K562 (cell line): Measurements from ENCODE around the gene ISCA1. TPM values are rescaled to one million over a fixed set of nuclear protein-coding genes. Genes with fewer than 3 reads are reported as not detected.
"Not testable (repeated sequence)": the region's sequence is repeated elsewhere in the genome, so short reads cannot be mapped to it uniquely, and the experiment has no call there.

Source experiments
- ATAC-seq: fragments of 200-7000 bp; cut with Tn5 transposase; 3 replicates; pipeline ENCODE4 v1.9.1; 2020; ENCODE audit warnings: moderate library complexity
- BruUV-seq: library from RNA; stranded (reverse); fragments of 400-500 nt; replicated peaks from 2 replicates; lab custom pipeline; 2021; lab: Mats Ljungman, UMichigan
- CTCF ChIA-PET: fragments of 300-600 bp; formaldehyde crosslinking; extraction: SDS; loops from one replicate; lab custom pipeline; 2021; ENCODE audit warnings: low intra/inter-chr PET ratio; lab: Yijun Ruan, JAX
- POLR2A ChIA-PET: fragments of 300-600, 350-650 bp; sonication (Branson Sonifier 250); formaldehyde crosslinking; extraction: SDS; loops from one replicate; lab custom pipeline; 2021; ENCODE audit warnings: antibody characterized with exemption, inconsistent platforms; lab: Yijun Ruan, JAX
- DNase-seq, 4 experiments: peaks; one replicate each; pipeline versions ENCODE4 v3.0.0 to v3.0.0-alpha.2; 2011 to 2018; ENCODE audit warnings: low spot score in 3 of 4, mixed read lengths in 3 of 4; ENCODE audit errors: extremely low read depth in 1 of 4
- FAIRE-seq: peaks from 2 replicates; lab custom pipeline; 2011; peaks lifted over from hg19 to GRCh38; lab: Jason Lieb, UNC
- H2AFZ ChIP-seq: 2 replicates; pipeline ENCODE4 v1.6.0; 2011; ENCODE audit warnings: low read depth, low read length, control low read depth, inconsistent platforms
- H3K27ac ChIP-seq: fragments of 200-600 bp; 3 replicates; pipeline ENCODE4 v1.8.0; 2011; ENCODE audit warnings: low read depth, mild to moderate bottlenecking, control low read depth, inconsistent platforms, low read length, moderate library complexity, mixed read lengths; ENCODE audit errors: extremely low read depth
- H3K27me3 ChIP-seq, 2 experiments: fragments of 300-600 bp in 1 of 2; 2 replicates in 1 of 2; 3 replicates in 1 of 2; pipeline versions ENCODE4 v1.6.0 to v1.8.0; 2011; ENCODE audit warnings: inconsistent platforms in 2 of 2, low read length in 2 of 2, mild to moderate bottlenecking in 1 of 2, mixed read lengths in 1 of 2, moderate library complexity in 1 of 2; ENCODE audit not compliant: control insufficient read depth in 2 of 2, insufficient read depth in 2 of 2
- H3K36me3 ChIP-seq: fragments of 300-600 bp; 3 replicates; pipeline ENCODE4 v1.8.0; 2011; ENCODE audit warnings: mild to moderate bottlenecking, low read length, inconsistent platforms; ENCODE audit not compliant: control insufficient read depth, insufficient read depth
- H3K4me1 ChIP-seq, 2 experiments: fragments of 200-600 bp in 1 of 2; replicated peaks in 1 of 2; 2 replicates in 1 of 2; 3 replicates in 1 of 2; pipeline versions ENCODE4 v1.5.1 to v1.8.0; 2011; ENCODE audit warnings: inconsistent platforms in 2 of 2, low read length in 2 of 2, mild to moderate bottlenecking in 1 of 2, mixed read lengths in 1 of 2, moderate library complexity in 1 of 2; ENCODE audit not compliant: control insufficient read depth in 2 of 2, insufficient read depth in 2 of 2
- H3K4me2 ChIP-seq: 2 replicates; pipeline ENCODE4 v1.6.1; 2011; ENCODE audit warnings: low read length, control low read depth, inconsistent platforms, mixed read lengths; ENCODE audit not compliant: insufficient read depth
- H3K4me3 ChIP-seq: fragments of 200-600 bp; sonication (generic), shearing (Covaris generic); 2 replicates; pipeline ENCODE4 v1.5.1; 2016; ENCODE audit warnings: control low read depth, inconsistent platforms
- H3K79me2 ChIP-seq: fragments of 200-600 bp; 3 replicates; pipeline ENCODE4 v1.8.0; 2011; ENCODE audit warnings: low read length, inconsistent platforms; ENCODE audit not compliant: control insufficient read depth, insufficient read depth
- H3K9ac ChIP-seq, 2 experiments: 2 replicates each; pipeline versions ENCODE4 v1.6.0 to v1.6.1; 2011; ENCODE audit warnings: low read depth in 2 of 2, low read length in 2 of 2, control low read depth in 1 of 2, inconsistent platforms in 1 of 2, mild to moderate bottlenecking in 1 of 2, mixed read lengths in 1 of 2; ENCODE audit not compliant: insufficient read depth in 1 of 2
- H3K9me1 ChIP-seq: one replicate; pipeline ENCODE4 v1.6.0; 2011; ENCODE audit warnings: inconsistent platforms, mild to moderate bottlenecking, low read length, moderate library complexity; ENCODE audit not compliant: control insufficient read depth, insufficient read depth
- H3K9me3 ChIP-seq: replicated peaks from 2 replicates; pipeline ENCODE4 v1.5.1; 2011; ENCODE audit warnings: low read depth, low read length, inconsistent platforms; ENCODE audit not compliant: control insufficient read depth, insufficient read depth
- H4K20me1 ChIP-seq: replicated peaks from 2 replicates; pipeline ENCODE4 v1.6.1; 2011; ENCODE audit warnings: low read length, inconsistent platforms, mixed read lengths; ENCODE audit not compliant: control insufficient read depth, insufficient read depth
- ZNF263 ChIP-seq: sonication (generic); formaldehyde crosslinking; IDR thresholded peaks from 2 replicates; pipeline ENCODE4 v1.8.0; 2022; ENCODE audit warnings: mild to moderate bottlenecking, missing genetic modification reagents, borderline replicate concordance
- WGBS: fragments of 100-300 bp; shearing (Covaris generic); methylation state at CpG from one replicate; pipeline ENCODE4 v1.1.6; 2016; ENCODE audit warnings: low coverage, mixed read lengths; ENCODE audit not compliant: insufficient coverage; ENCODE audit errors: missing lambda C conversion rate; 5-methylcytosine and 5-hydroxymethylcytosine counted together
- in situ Hi-C: fragments of 300-500 bp; cut with MboI; formaldehyde crosslinking; loops from 4 replicates; pipeline ENCODE4 v1.15.0; 2018; ENCODE audit warnings: inconsistent platforms, mixed read lengths
- intact Hi-C: fragments of 100-400 bp; cut with micrococcal nuclease; formaldehyde crosslinking; loops from 2 replicates; pipeline ENCODE4 v1.14.2; 2022
- polyA plus RNA-seq, 8 experiments: library from polyadenylated mRNA; depleted of rRNA in 4 of 8; stranded (reverse) in 5 of 8; unstranded in 3 of 8; fragments of >200 nt; fragmentation: Nextera tagmentation in 2 of 8; fragmentation: Illumina TruSeq in 1 of 8; extraction: Ambion mirVana in 2 of 8; extraction: Trizol in 1 of 8; gene quantifications; 2 replicates each; pipeline versions ENCODE4 v1.2.1 to v1.2.3, GENCODE V29; 2011 to 2014; ENCODE audit warnings: inconsistent platforms in 1 of 8, missing spikeins in 1 of 8
- total RNA-seq, 7 experiments: library from RNA; depleted of rRNA in 6 of 7; stranded (reverse); fragments of >200 nt in 6 of 7; fragmentation: Illumina TruSeq in 2 of 7; extraction: Trizol in 2 of 7; gene quantifications; 2 replicates each; pipeline versions ENCODE4 v1.2.1 to v1.2.3, GENCODE V29; 2011 to 2021; ENCODE audit warnings: low replicate concordance in 1 of 7

ISCA1 gene
- total and polyA plus RNA-seq, 9 of the 15 experiments (the other 6 are each of a cell fraction or from before 2014, with no cell fraction given), result 6.5 to 27.1 (median 20.0) TPM

- Histone ChIP-seq H3K4me3 (no peak overlapping the region), H2AFZ (no peak overlapping the region), H3K27ac (no peak overlapping the region), H3K27me3 (no peaks in the 10 kb centered on the region), H3K9me3 (no peaks in the 10 kb centered on the region), H4K20me1 (no peaks in the 10 kb centered on the region), H3K9me1 (no peaks in the 10 kb centered on the region), H3K4me1 (no peaks in the 10 kb centered on the region), H3K9ac (no peak overlapping the region), H3K79me2 (no peaks in the 10 kb centered on the region), H3K4me2 (no peak overlapping the region), H3K36me3 (peaks cover 65% of the 10 kb centered on the region; the same call in 2 of the 3 replicates)
- CTCF ChIA-PET, result no interaction called here
- in situ Hi-C loops (no loop called here), intact Hi-C loops (no loop called here)
- BruUV-seq, result no TSS peak
- WGBS, result 81% methylated on average over 2 of the region's 2 CpGs
- ATAC-seq (no peak), FAIRE-seq (no peak), DNase-seq (no peak)
- no peak for TF ChIP-seq ZNF263
- POLR2A ChIA-PET, result interaction anchor here (1.1 kb wide), 1 partner anchor 8 kb away, joined by 5 read pairs; no protein-coding TSS in a partner anchor
Measured at GRCh38 chr9:86315078-86315477, 32.7 kb upstream of the ISCA1 start.

DNA sequence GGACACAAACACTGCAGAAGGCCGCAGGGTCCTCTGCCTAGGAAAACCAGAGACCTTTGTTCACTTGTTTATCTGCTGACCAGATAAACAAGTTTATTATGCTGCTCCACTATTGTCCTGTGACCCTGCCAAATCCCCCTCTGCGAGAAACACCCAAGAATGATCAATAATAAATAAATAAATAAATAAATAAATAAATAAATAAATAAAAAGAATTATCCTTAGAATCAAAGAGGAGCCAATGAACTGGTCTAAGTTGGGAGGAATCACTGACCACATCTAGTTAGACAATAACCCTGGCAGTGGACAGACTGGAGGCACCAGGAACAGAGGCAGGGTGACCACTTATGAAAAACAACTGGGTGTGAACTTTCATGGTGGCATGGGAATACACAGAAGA is 30.6 kb upstream of the ISCA1 start:
- H2AFZ ChIP-seq, CTCF ChIA-PET, intact Hi-C loops, BruUV-seq, H3K4me1 ChIP-seq, H3K79me2 ChIP-seq, H3K4me2 ChIP-seq, FAIRE-seq, H3K9ac ChIP-seq, H3K9me3 ChIP-seq, in situ Hi-C loops, POLR2A ChIA-PET, H3K4me3 ChIP-seq, ATAC-seq, DNase-seq, H3K27ac ChIP-seq, H3K27me3 ChIP-seq, H4K20me1 ChIP-seq, H3K9me1 ChIP-seq: not testable (repeated sequence)
- 100% methylated on average over 1 of the region's 2 CpGs for WGBS
- H3K36me3 ChIP-seq, result peaks cover 69% of the 10 kb centered on the region; the same call in 2 of the 3 replicates
